ENCODE measurements around the gene RIMS1. TPM values are rescaled to one million over a fixed set of nuclear protein-coding genes. Genes with fewer than 3 reads are reported as not detected.

The RIMS1 gene
- total and polyA plus RNA-seq, 2 donors (not counting 1 experiment from before 2014, with no cell fraction given): not detected

- ChIA-PET CTCF (no interaction called here), POLR2A (no interaction called here)
- H3K4me2 ChIP-seq (replicated peaks; ENCODE audit: low read depth, low read length, poor library complexity, severe bottlenecking): no peak overlapping the region
- no peak overlapping the region for H3K4me3 ChIP-seq (ENCODE audit: control extremely low read depth in 1 of 5, extremely low read depth in 1 of 5, insufficient read depth in 1 of 5, low read depth in 2 of 5, low read length in 4 of 5)
- H4K20me1 ChIP-seq (ENCODE audit: control insufficient read depth, insufficient read depth, low read length, poor library complexity, severe bottlenecking): no peaks in the 10 kb centered on the region
- no peak overlapping the region for H3K27ac ChIP-seq (ENCODE audit: low read length in 2 of 2)
- H3K9me3 ChIP-seq (ENCODE audit: control extremely low read depth in 1 of 3, control insufficient read depth in 2 of 3, insufficient read depth in 1 of 3, low read length in 2 of 3): no peaks in the 10 kb centered on the region
- Mint-ChIP-seq H3K27me3 (no peaks in the 10 kb centered on the region), H3K27ac (no peak overlapping the region), H3K9me3 (ENCODE audit: insufficient read depth) (peaks cover under 1% of the 10 kb centered on the region), H3K4me3 (no peak overlapping the region), H3K4me1 (no peaks in the 10 kb centered on the region)
- no peak for TF ChIP-seq EZH2 (IDR thresholded peaks at IDR 0.05; ENCODE audit: borderline replicate concordance, insufficient read depth, low read depth, low read length, poor library complexity, severe bottlenecking)
- no peak for TF ChIP-seq CTCF (IDR thresholded peaks at IDR 0.05)
- ATAC-seq (ENCODE audit: low read depth) (no peak), DNase-seq (no peak)
- no peaks in the 10 kb centered on the region for H3K27me3 ChIP-seq (replicated peaks in 1 of 4; ENCODE audit: control extremely low read depth in 1 of 4, control insufficient read depth in 3 of 4, insufficient read depth in 4 of 4, low read length in 3 of 4)
- no peaks in the 10 kb centered on the region for H3K79me2 ChIP-seq (ENCODE audit: control insufficient read depth, insufficient read depth, low read length)
- H3K4me1 ChIP-seq (ENCODE audit: control insufficient read depth in 2 of 2, insufficient read depth in 2 of 2, low read length in 2 of 2): no peaks in the 10 kb centered on the region
- 85% methylated on average over 2 of the region's 4 CpGs for WGBS (ENCODE audit: insufficient coverage)
- no peaks in the 10 kb centered on the region for H3K36me3 ChIP-seq (replicated peaks in 1 of 2; ENCODE audit: control extremely low read depth in 1 of 2, control insufficient read depth in 1 of 2, extremely low read depth in 1 of 2, insufficient read depth in 2 of 2, low read length in 1 of 2)
- H3K9ac ChIP-seq (ENCODE audit: low read length): no peak overlapping the region
- intact Hi-C loops (cut with micrococcal nuclease): no loop called here
- H2AFZ ChIP-seq (ENCODE audit: insufficient read depth, low read depth, low read length, poor library complexity, severe bottlenecking): no peak overlapping the region
These were observed 21.9 kb downstream of the RIMS1 start for GRCh38 chr6:71908162-71908765.

- Histone ChIP-seq H2AFZ (ENCODE audit: insufficient read depth, low read depth, low read length, poor library complexity, severe bottlenecking) (no peak overlapping the region), H3K79me2 (ENCODE audit: control insufficient read depth, insufficient read depth, low read length) (no peaks in the 10 kb centered on the region), H3K9me3 (ENCODE audit: control extremely low read depth in 1 of 3, control insufficient read depth in 2 of 3, insufficient read depth in 1 of 3, low read length in 2 of 3) (no peaks in the 10 kb centered on the region), H3K4me3 (ENCODE audit: control extremely low read depth in 1 of 5, extremely low read depth in 1 of 5, insufficient read depth in 1 of 5, low read depth in 2 of 5, low read length in 4 of 5) (no peak overlapping the region), H3K4me1 (ENCODE audit: control insufficient read depth in 2 of 2, insufficient read depth in 2 of 2, low read length in 2 of 2) (no peaks in the 10 kb centered on the region), H3K36me3 (replicated peaks in 1 of 2; ENCODE audit: control extremely low read depth in 1 of 2, control insufficient read depth in 1 of 2, extremely low read depth in 1 of 2, insufficient read depth in 2 of 2, low read length in 1 of 2) (no peaks in the 10 kb centered on the region), H3K9ac (ENCODE audit: low read length) (no peak overlapping the region), H4K20me1 (ENCODE audit: control insufficient read depth, insufficient read depth, low read length, poor library complexity, severe bottlenecking) (no peaks in the 10 kb centered on the region), H3K27me3 (replicated peaks in 1 of 4; ENCODE audit: control extremely low read depth in 1 of 4, control insufficient read depth in 3 of 4, insufficient read depth in 4 of 4, low read length in 3 of 4) (no peaks in the 10 kb centered on the region), H3K4me2 (replicated peaks; ENCODE audit: low read depth, low read length, poor library complexity, severe bottlenecking) (no peak overlapping the region), H3K27ac (ENCODE audit: low read length in 2 of 2) (no peak overlapping the region)
- DNase-seq (no peak), ATAC-seq (ENCODE audit: low read depth) (no peak)
- no peak overlapping the region for H3K27ac Mint-ChIP-seq
- no CpG with 5 or more reads among the region's 1 CpG for WGBS (ENCODE audit: insufficient coverage)
- no peaks in the 10 kb centered on the region for H3K9me3 Mint-ChIP-seq (ENCODE audit: insufficient read depth)
- H3K27me3 Mint-ChIP-seq: no peaks in the 10 kb centered on the region
- no peaks in the 10 kb centered on the region for H3K4me1 Mint-ChIP-seq
- TF ChIP-seq EZH2 (IDR thresholded peaks at IDR 0.05; ENCODE audit: borderline replicate concordance, insufficient read depth, low read depth, low read length, poor library complexity, severe bottlenecking): no peak
- no peak for TF ChIP-seq CTCF (IDR thresholded peaks at IDR 0.05)
- intact Hi-C loops (cut with micrococcal nuclease): no loop called here
- CTCF ChIA-PET: no interaction called here
- H3K4me3 Mint-ChIP-seq: no peak overlapping the region
- POLR2A ChIA-PET: no interaction called here
These were observed 27.3 kb downstream of the RIMS1 start for GRCh38 chr6:71913444-71914234.

Data from B cell (primary cell).